CD14-positive monocyte (primary cell): ENCODE results near the gene PTPN2. TPM values are rescaled to one million over a fixed set of nuclear protein-coding genes. Genes with fewer than 3 reads are reported as not detected.

Source experiments
- DNase-seq, 3 donors: peaks; one replicate each; pipeline ENCODE4 v3.0.0-alpha.2; 2011 to 2022
- H2AFZ ChIP-seq: 2 replicates; pipeline ENCODE4 v1.6.0; 2012; ENCODE audit warnings: mild to moderate bottlenecking, low read depth, low read length, inconsistent platforms; ENCODE audit not compliant: insufficient read depth, poor library complexity, severe bottlenecking
- H3K27ac ChIP-seq, 2 donors: 1 replicate in 1 of 2; 2 replicates in 1 of 2; pipeline ENCODE4 v1.5.1; 2012 to 2013; ENCODE audit warnings: low read length in 2 of 2, control low read depth in 1 of 2, inconsistent platforms in 1 of 2, low read depth in 1 of 2, mild to moderate bottlenecking in 1 of 2
- H3K27me3 ChIP-seq, 2 donors: one replicate each; pipeline versions ENCODE4 v1.6.0 to v1.6.1; 2011 to 2013; ENCODE audit warnings: low read length in 2 of 2; ENCODE audit not compliant: control insufficient read depth in 2 of 2, insufficient read depth in 2 of 2
- H3K36me3 ChIP-seq, 2 donors: replicated peaks in 1 of 2; 1 replicate in 1 of 2; 2 replicates in 1 of 2; pipeline versions ENCODE4 v1.5.1 to v1.6.1; 2012 to 2013; ENCODE audit warnings: low read length in 2 of 2, control low read depth in 1 of 2, inconsistent platforms in 1 of 2, mild to moderate bottlenecking in 1 of 2; ENCODE audit not compliant: insufficient read depth in 2 of 2, control insufficient read depth in 1 of 2
- H3K4me1 ChIP-seq, 2 donors: 1 replicate in 1 of 2; 2 replicates in 1 of 2; pipeline versions ENCODE4 v1.5.1 to v1.6.1; 2012 to 2013; ENCODE audit warnings: low read length in 2 of 2, control low read depth in 1 of 2, inconsistent platforms in 1 of 2, mild to moderate bottlenecking in 1 of 2, moderate library complexity in 1 of 2; ENCODE audit not compliant: insufficient read depth in 2 of 2, control insufficient read depth in 1 of 2
- H3K4me2 ChIP-seq: replicated peaks from 2 replicates; pipeline ENCODE3; 2012; ENCODE audit warnings: low read length, moderate library complexity, mild to moderate bottlenecking; ENCODE audit not compliant: poor library complexity, severe bottlenecking; ENCODE audit errors: extremely low read depth
- H3K4me3 ChIP-seq, 3 experiments: fragments of 200-600 bp in 1 of 3; sonication (generic) in 1 of 3; replicated peaks in 1 of 3; 1 replicate in 2 of 3; 2 replicates in 1 of 3; pipeline ENCODE4 v1.5.1; 2011 to 2013; ENCODE audit warnings: low read length in 3 of 3, mild to moderate bottlenecking in 3 of 3, control low read depth in 2 of 3, low read depth in 2 of 3, inconsistent platforms in 1 of 3, moderate library complexity in 1 of 3
- H3K79me2 ChIP-seq: 2 replicates; pipeline ENCODE4 v1.6.0; 2012; ENCODE audit warnings: mild to moderate bottlenecking, control low read depth, inconsistent platforms, low read length, moderate library complexity; ENCODE audit not compliant: insufficient read depth
- H3K9ac ChIP-seq: 2 replicates; pipeline ENCODE4 v1.6.0; 2017; ENCODE audit warnings: low read length, mild to moderate bottlenecking; ENCODE audit not compliant: insufficient read depth, poor library complexity, severe bottlenecking
- H3K9me3 ChIP-seq, 2 donors: replicated peaks in 1 of 2; 1 replicate in 1 of 2; 2 replicates in 1 of 2; pipeline versions ENCODE4 v1.5.1 to v1.6.1; 2012 to 2013; ENCODE audit warnings: low read length in 2 of 2, control low read depth in 1 of 2; ENCODE audit not compliant: control insufficient read depth in 1 of 2, insufficient read depth in 1 of 2
- H4K20me1 ChIP-seq: 2 replicates; pipeline ENCODE4 v1.6.0; 2012; ENCODE audit warnings: mild to moderate bottlenecking, low read length, control low read depth, moderate library complexity; ENCODE audit not compliant: insufficient read depth
- H3K27ac Mint-ChIP-seq, 7 donors: one replicate each; pipeline ENCODE4 v1.8.0; 2020; ENCODE audit warnings: mild to moderate bottlenecking in 7 of 7, mixed read lengths in 7 of 7, moderate library complexity in 6 of 7, inconsistent platforms in 2 of 7
- H3K27me3 Mint-ChIP-seq, 3 donors: one replicate each; pipeline ENCODE4 v1.8.0; 2021 to 2022; ENCODE audit warnings: low read depth in 3 of 3, mild to moderate bottlenecking in 3 of 3, mixed read lengths in 3 of 3, moderate library complexity in 3 of 3, inconsistent platforms in 1 of 3
- H3K36me3 Mint-ChIP-seq, 2 donors: one replicate each; pipeline ENCODE4 v1.8.0; 2020; ENCODE audit warnings: mixed read lengths in 2 of 2, inconsistent platforms in 1 of 2, mild to moderate bottlenecking in 1 of 2
- H3K4me1 Mint-ChIP-seq: one replicate; pipeline ENCODE4 v1.8.0; 2020; ENCODE audit warnings: mild to moderate bottlenecking, mixed read lengths
- H3K4me3 Mint-ChIP-seq, 2 donors: one replicate each; pipeline ENCODE4 v1.8.0; 2020; ENCODE audit warnings: mild to moderate bottlenecking in 2 of 2, mixed read lengths in 2 of 2, moderate library complexity in 1 of 2
- H3K9me3 Mint-ChIP-seq, 7 donors: one replicate each; pipeline ENCODE4 v1.8.0; 2020 to 2022; ENCODE audit warnings: mixed read lengths in 7 of 7, mild to moderate bottlenecking in 6 of 7, moderate library complexity in 6 of 7, inconsistent platforms in 2 of 7
- WGBS: methylation state at CpG from one replicate; pipeline ENCODE4 v1.1.5; 2013; ENCODE audit warnings: missing lambda C conversion rate; ENCODE audit not compliant: insufficient coverage; 5-methylcytosine and 5-hydroxymethylcytosine counted together
- intact Hi-C, 2 donors: fragments of 100-400 bp; cut with micrococcal nuclease; formaldehyde crosslinking; loops; one replicate each; pipeline versions ENCODE4 v1.15.0 to v1.15.1; 2023
- polyA plus RNA-seq, 3 donors: library from polyadenylated mRNA; depleted of rRNA in 1 of 3; unstranded in 2 of 3; stranded (reverse) in 1 of 3; fragments of 300-500 nt in 2 of 3; fragments of >200 nt in 1 of 3; fragmentation: Illumina TruSeq in 2 of 3; gene quantifications; 1 replicate in 2 of 3; 2 replicates in 1 of 3; pipeline ENCODE4 v1.2.3, GENCODE V29; 2012 to 2021
- TF ChIP-seq, protein P1 (sequence below): fragments of 200-600 bp; IDR thresholded peaks from one replicate; pipeline ENCODE4 v1.8.0; 2022; ENCODE audit warnings: antibody characterized with exemption, mild to moderate bottlenecking

Gene PTPN2
- polyA plus RNA-seq, 3 donors: 55.6 to 108 (median 78.4) TPM

DNA sequence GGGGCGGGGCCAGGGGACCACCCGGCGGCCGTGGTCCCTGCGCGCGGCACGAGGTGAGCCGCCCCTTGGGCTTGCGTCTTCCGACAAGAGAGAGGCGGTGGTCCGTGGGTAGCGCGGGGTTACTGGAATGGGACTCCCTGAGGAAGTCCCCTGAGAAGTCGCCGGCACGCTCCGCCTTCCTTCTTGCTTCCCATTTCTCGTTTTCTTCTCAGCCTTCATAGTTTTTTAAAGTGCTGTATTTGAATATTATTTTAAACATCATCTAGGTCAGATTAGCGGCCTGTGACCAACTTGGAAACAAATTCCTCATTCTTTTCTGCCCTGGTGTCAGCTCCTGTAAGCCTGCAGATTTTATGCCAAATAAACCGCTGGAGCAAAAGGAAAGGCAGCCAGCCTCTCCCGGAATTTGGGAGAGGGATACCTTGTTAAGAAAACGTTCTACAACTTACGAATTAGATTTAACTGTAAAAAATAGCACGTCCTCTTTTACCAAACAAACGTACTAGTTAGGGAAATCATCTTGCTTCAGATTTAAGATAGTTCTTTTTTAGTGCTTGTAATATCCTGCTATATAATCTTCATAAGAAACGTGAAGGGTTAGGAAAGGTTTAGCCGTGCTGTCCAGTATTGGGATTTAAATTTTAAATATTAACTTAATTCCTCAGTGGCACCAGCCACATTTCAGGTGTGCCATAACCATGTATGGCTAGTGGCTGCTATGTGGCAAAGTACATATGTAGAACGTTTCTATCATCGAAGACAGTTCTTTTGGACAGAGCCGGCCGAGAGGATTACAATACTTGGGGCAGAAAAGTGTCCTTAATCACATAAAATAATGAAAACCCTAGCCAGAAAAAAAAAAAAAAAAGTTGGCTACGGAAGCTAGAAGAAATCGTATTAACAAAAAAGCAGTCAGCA, 628 bp upstream of the PTPN2 start:
- peaks cover 55% of the 10 kb centered on the region for H3K4me1 Mint-ChIP-seq
- Histone ChIP-seq H3K9me3 (no peaks in the 10 kb centered on the region), H3K4me3 (peak overlapping the region; percentile 69 to 96 (median 83)), H3K27me3 (no peaks in the 10 kb centered on the region), H3K9ac (peak overlapping the region; percentile 97), H3K36me3 (no peaks in the 10 kb centered on the region), H4K20me1 (peaks cover 23% of the 10 kb centered on the region), H3K79me2 (peaks cover 67% of the 10 kb centered on the region), H3K27ac (peak overlapping the region; percentile 97 to 98), H3K4me1 (peaks cover 50 to 54% of the 10 kb centered on the region in 2 donors), H3K4me2 (peak overlapping the region; percentile 80), H2AFZ (peak overlapping the region; percentile 75)
- DNase-seq: peak in 2 of 3 donors; percentile 69 to 73
- WGBS: 30% methylated on average over 5 of the region's 35 CpGs
- no peaks in the 10 kb centered on the region for H3K27me3 Mint-ChIP-seq
- peaks cover 4 to 10% of the 10 kb centered on the region in 2 donors for H3K36me3 Mint-ChIP-seq
- peaks cover 0 to 2% (median 0%) of the 10 kb centered on the region in 7 donors for H3K9me3 Mint-ChIP-seq
- peak overlapping the region; percentile 92 to 97 (median 96) for H3K27ac Mint-ChIP-seq
- TF ChIP-seq, protein P1, sequence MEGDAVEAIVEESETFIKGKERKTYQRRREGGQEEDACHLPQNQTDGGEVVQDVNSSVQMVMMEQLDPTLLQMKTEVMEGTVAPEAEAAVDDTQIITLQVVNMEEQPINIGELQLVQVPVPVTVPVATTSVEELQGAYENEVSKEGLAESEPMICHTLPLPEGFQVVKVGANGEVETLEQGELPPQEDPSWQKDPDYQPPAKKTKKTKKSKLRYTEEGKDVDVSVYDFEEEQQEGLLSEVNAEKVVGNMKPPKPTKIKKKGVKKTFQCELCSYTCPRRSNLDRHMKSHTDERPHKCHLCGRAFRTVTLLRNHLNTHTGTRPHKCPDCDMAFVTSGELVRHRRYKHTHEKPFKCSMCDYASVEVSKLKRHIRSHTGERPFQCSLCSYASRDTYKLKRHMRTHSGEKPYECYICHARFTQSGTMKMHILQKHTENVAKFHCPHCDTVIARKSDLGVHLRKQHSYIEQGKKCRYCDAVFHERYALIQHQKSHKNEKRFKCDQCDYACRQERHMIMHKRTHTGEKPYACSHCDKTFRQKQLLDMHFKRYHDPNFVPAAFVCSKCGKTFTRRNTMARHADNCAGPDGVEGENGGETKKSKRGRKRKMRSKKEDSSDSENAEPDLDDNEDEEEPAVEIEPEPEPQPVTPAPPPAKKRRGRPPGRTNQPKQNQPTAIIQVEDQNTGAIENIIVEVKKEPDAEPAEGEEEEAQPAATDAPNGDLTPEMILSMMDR: no peak
- H3K4me3 Mint-ChIP-seq: peak overlapping the region; percentile 75 to 90
- intact Hi-C loops: loop anchor here (5.0 to 10.0 kb wide), 4 partner anchors 42 to 840 kb away; partner anchors contain the start of genes SEH1L (in 2 of the 2), CEP192 (in 1 of the 2), FAM210A (in 1 of the 2) and RNMT (in 1 of the 2)

DNA sequence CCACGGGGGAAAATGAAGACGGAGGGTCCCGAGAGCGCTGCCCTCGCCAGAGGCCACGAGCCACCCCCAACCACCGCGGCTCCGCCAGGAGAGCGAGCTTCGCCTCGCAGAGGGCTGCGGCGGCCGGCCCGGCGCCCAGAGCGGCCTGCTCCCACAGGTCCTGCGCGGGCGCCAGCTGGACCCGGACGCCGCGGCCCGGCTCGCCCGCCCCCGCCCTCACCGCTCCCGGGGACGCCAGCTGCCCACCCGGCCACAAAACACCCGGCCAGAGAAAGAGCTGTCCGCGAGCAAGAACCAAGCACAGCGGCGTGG, 709 bp downstream of the PTPN2 start:
- DNase-seq: no peak
- H4K20me1 ChIP-seq: peaks cover 34% of the 10 kb centered on the region
- peak overlapping the region; percentile 71 for H2AFZ ChIP-seq
- H3K9me3 ChIP-seq: no peaks in the 10 kb centered on the region
- peaks cover 81% of the 10 kb centered on the region for H3K79me2 ChIP-seq
- H3K9ac ChIP-seq: peak overlapping the region; percentile 97
- Mint-ChIP-seq H3K27me3 (no peaks in the 10 kb centered on the region), H3K4me1 (peaks cover 67% of the 10 kb centered on the region), H3K36me3 (peaks cover 2 to 7% of the 10 kb centered on the region in 2 donors), H3K9me3 (no peaks in the 10 kb centered on the region), H3K4me3 (peak overlapping the region; percentile 90 to 94), H3K27ac (peak overlapping the region; percentile 92 to 97 (median 95))
- peak overlapping the region; percentile 68 to 83 (median 83) for H3K4me3 ChIP-seq
- H3K27me3 ChIP-seq: no peaks in the 10 kb centered on the region
- peaks cover 62 to 67% of the 10 kb centered on the region in 2 donors for H3K4me1 ChIP-seq
- under 1% methylated on average over 38 of the region's 38 CpGs for WGBS
- no peaks in the 10 kb centered on the region for H3K36me3 ChIP-seq
- intact Hi-C loops: loop anchor here (2.0 to 10.0 kb wide), 5 partner anchors 41 to 841 kb away; partner anchors contain the start of genes SEH1L (in 2 of the 2), CEP192 (in 1 of the 2), FAM210A (in 1 of the 2) and RNMT (in 1 of the 2)
- peak overlapping the region; percentile 86 for H3K4me2 ChIP-seq
- peak overlapping the region; percentile 97 to 98 for H3K27ac ChIP-seq
- TF ChIP-seq, protein P1: no peak
